NOMO-1 (cell line): ENCODE data around the gene PLCB3.

Source experiments
- DNase-seq, 2 experiments: peaks; one replicate each; lab custom pipeline; 2025; ENCODE audit not compliant: unreplicated experiment in 2 of 2; lab: John Stamatoyannopoulos, UW

PLCB3 gene

GRCh38 chr11:64263947-64264317 lies 12.6 kb downstream of the PLCB3 start:
- no peak for DNase-seq

GRCh38 chr11:64264371-64264852 lies 13.1 kb downstream of the PLCB3 start:
- no peak for DNase-seq

- no peak for DNase-seq
Observed at GRCh38 chr11:64265176-64266160, 14.1 kb downstream of the PLCB3 start.

GRCh38 chr11:64266339-64266738 lies 15.0 kb downstream of the PLCB3 start:
- no peak for DNase-seq

GRCh38 chr11:64267207-64267945 lies 16.0 kb downstream of the PLCB3 start:
- no peak for DNase-seq

- DNase-seq = peak in 1 of 2 experiments; percentile 35
Observed at GRCh38 chr11:64268025-64268892, 16.9 kb downstream of the PLCB3 start.

GRCh38 chr11:64268893-64269539 lies 17.7 kb downstream of the PLCB3 start:
- DNase-seq = peak; percentile 37 to 59

GRCh38 chr11:64269540-64270220 lies 18.4 kb downstream of the PLCB3 start:
- peak; percentile 98 to 99 for DNase-seq

- no peak for DNase-seq
Observed at GRCh38 chr11:64275031-64275800, 23.9 kb downstream of the PLCB3 start.

GRCh38 chr11:64275841-64276240 lies 24.5 kb downstream of the PLCB3 start:
- no peak for DNase-seq

- no peak for DNase-seq
Observed at GRCh38 chr11:64276653-64277431, 25.5 kb downstream of the PLCB3 start.

GRCh38 chr11:64278576-64279190 lies 27.4 kb downstream of the PLCB3 start:
- no peak for DNase-seq

GRCh38 chr11:64281957-64282770 lies 30.8 kb downstream of the PLCB3 start:
- no peak for DNase-seq

GRCh38 chr11:64283092-64283491 lies 31.8 kb downstream of the PLCB3 start:
- DNase-seq = no peak

GRCh38 chr11:64284048-64284961 lies 33.0 kb downstream of the PLCB3 start, which contains the start of gene BAD:
Gene BAD, minus strand, starts transcription at chr11:64284665. Its CDS starts 297 bp downstream, at chr11:64284368.
- peak; percentile 91 to 96 for DNase-seq
